Esophagus squamous epithelium (tissue), 5 donors: ENCODE results near the gene MYL9. TPM values are rescaled to one million over a fixed set of nuclear protein-coding genes. Genes with fewer than 3 reads are reported as not detected.

Source experiments
- DNase-seq: peaks from one replicate; lab custom pipeline; 2025; lab: John Stamatoyannopoulos, UW
- H3K27ac ChIP-seq, 4 donors: fragments of 200-600 bp; sonication (generic); one replicate each; pipeline ENCODE4 v1.5.1; 2016 to 2019; ENCODE audit warnings: mild to moderate bottlenecking in 1 of 4
- H3K27me3 ChIP-seq, 4 donors: fragments of 200-600 bp; sonication (generic); 1 replicate in 3 of 4; 2 replicates in 1 of 4; pipeline versions ENCODE4 v1.5.1 to v1.6.0; 2017 to 2021; ENCODE audit warnings: antibody characterized with exemption in 1 of 4
- H3K36me3 ChIP-seq, 3 donors: fragments of 200-600 bp; sonication (generic); one replicate each; pipeline ENCODE4 v1.5.1; 2016 to 2019
- H3K4me1 ChIP-seq, 3 donors: fragments of 200-600 bp; sonication (generic); one replicate each; pipeline ENCODE4 v1.5.1; 2017 to 2019
- H3K4me3 ChIP-seq, 4 donors: fragments of 200-600 bp; sonication (generic); 1 replicate in 3 of 4; 2 replicates in 1 of 4; pipeline ENCODE4 v1.5.1; 2016 to 2019; ENCODE audit warnings: mild to moderate bottlenecking in 2 of 4, moderate library complexity in 1 of 4
- H3K9me3 ChIP-seq, 3 donors: fragments of 200-600 bp; sonication (generic); one replicate each; pipeline ENCODE4 v1.5.1; 2016 to 2019
- POLR2A ChIP-seq, 4 donors: fragments of 450-650 bp; IDR thresholded peaks; one replicate each; pipeline ENCODE4 v1.6.1; 2017; ENCODE audit warnings: antibody characterized with exemption in 4 of 4, mild to moderate bottlenecking in 4 of 4, moderate library complexity in 3 of 4
- WGBS, 2 donors: methylation state at CpG; one replicate each; pipeline ENCODE4 v1.1.5; 2018; 5-methylcytosine and 5-hydroxymethylcytosine counted together
- intact Hi-C: fragments of 100-400 bp; cut with DNase I; formaldehyde crosslinking; loops from one replicate; pipeline ENCODE4 v1.15.0; 2022
- total RNA-seq, 4 donors: library from RNA; depleted of rRNA; stranded (reverse); fragments of >200 nt; gene quantifications; one replicate each; pipeline ENCODE4 v1.1.0, GENCODE V29; 2016
- TF ChIP-seq, protein P1 (sequence below), 6 experiments: fragments of 450-650 bp in 4 of 6; fragments of 200-600 bp in 2 of 6; sonication (generic) in 2 of 6; IDR thresholded peaks; one replicate each; pipeline ENCODE4 v1.5.1; 2016 to 2019; ENCODE audit warnings: antibody characterized with exemption in 6 of 6, mild to moderate bottlenecking in 4 of 6, moderate library complexity in 4 of 6
- donor health status: DM: yes; HTN: yes; CAD: no.

MYL9 gene
- total RNA-seq, 4 donors from 2014 or later, result 10.7 to 313 (median 60.7) TPM

DNA sequence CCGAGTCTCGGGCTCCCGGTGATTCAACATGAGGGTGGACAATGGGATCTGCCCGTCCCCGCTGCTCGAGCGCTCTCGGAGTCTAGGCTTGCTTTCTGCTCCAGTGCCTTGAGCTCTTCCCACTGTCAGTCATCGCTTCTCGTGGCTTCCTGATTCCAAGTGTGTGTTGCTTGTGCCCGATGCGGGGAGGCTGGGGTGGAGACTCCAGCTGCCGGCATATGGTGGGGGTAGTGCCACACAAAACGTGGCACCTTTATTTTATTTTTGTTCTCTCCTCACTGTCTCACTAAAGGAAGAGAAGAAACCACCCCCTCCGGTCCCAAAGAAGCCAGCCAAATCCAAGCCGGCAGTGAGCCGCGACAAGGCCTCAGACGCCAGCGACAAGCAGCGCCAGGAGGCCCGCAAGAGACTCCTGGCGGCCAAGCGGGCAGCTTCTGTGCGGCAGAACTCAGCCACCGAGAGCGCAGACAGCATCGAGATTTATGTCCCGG, 14.8 kb upstream of the MYL9 start:
- Histone ChIP-seq H3K9me3 (no peaks in the 10 kb centered on the region), H3K4me1 (peaks cover 0 to 10% (median 0%) of the 10 kb centered on the region in 3 donors), H3K36me3 (peaks cover 23 to 73% (median 25%) of the 10 kb centered on the region in 3 donors), H3K4me3 (no peak overlapping the region), H3K27ac (peak overlapping the region; percentile 4 to 75 (median 62)), H3K27me3 (no peaks in the 10 kb centered on the region)
- TF ChIP-seq, protein P1, sequence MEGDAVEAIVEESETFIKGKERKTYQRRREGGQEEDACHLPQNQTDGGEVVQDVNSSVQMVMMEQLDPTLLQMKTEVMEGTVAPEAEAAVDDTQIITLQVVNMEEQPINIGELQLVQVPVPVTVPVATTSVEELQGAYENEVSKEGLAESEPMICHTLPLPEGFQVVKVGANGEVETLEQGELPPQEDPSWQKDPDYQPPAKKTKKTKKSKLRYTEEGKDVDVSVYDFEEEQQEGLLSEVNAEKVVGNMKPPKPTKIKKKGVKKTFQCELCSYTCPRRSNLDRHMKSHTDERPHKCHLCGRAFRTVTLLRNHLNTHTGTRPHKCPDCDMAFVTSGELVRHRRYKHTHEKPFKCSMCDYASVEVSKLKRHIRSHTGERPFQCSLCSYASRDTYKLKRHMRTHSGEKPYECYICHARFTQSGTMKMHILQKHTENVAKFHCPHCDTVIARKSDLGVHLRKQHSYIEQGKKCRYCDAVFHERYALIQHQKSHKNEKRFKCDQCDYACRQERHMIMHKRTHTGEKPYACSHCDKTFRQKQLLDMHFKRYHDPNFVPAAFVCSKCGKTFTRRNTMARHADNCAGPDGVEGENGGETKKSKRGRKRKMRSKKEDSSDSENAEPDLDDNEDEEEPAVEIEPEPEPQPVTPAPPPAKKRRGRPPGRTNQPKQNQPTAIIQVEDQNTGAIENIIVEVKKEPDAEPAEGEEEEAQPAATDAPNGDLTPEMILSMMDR (IDR thresholded peaks at IDR 0.05), result peak in 1 of 6 experiments; percentile 7
- no peak for TF ChIP-seq POLR2A (IDR thresholded peaks at IDR 0.05)
- DNase-seq, result no peak
- 86 to 91% methylated on average over 8 to 24 of the region's 29 CpGs for WGBS, 2 donors
- intact Hi-C loops, result no loop called here

DNA sequence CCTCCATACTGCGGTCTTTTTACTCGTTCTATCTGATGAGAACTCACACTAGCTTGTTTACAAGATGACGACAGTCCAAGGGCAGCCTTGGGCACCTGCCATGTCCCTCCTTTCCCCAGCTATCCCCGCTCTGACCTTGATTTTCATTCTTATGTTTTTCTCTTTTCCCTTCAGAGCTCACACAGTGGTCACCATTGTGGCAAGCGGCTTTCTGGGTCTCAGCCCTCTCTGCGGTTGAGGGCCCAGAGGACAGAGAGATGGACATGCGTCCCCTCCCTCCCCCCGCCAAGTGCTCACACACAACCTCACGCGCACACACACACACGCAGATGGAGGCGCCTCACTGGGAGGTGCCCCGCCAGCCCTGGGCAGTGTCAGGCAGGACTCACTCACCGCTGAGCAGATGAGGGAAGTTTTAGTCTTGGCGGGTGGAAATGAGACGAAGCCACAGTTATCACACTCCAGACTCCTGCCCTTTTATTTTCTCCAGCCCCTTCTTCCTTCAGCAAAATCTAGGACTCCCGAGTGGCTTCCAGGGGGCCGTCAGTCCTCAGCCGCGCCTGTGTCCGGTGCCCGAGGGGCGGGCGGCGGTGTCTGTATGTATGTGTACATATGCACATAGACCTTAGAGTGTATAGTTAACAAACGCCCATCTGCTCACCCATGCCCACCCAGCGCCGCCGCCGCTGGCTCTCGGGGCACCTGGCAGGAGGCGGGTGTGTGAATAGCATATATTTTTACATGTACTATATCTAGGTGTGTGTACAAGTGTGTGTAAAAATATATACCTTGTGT, 13.8 kb upstream of the MYL9 start:
- no peak for DNase-seq
- 86 to 89% methylated on average over 22 to 32 of the region's 32 CpGs for WGBS, 2 donors
- Histone ChIP-seq H3K4me3 (no peak overlapping the region), H3K27ac (peak overlapping the region in 3 of 4 donors; percentile 62 to 75 (median 69)), H3K9me3 (no peaks in the 10 kb centered on the region), H3K4me1 (peaks cover 0 to 10% (median 0%) of the 10 kb centered on the region in 3 donors), H3K27me3 (no peaks in the 10 kb centered on the region), H3K36me3 (peaks cover 23 to 64% (median 25%) of the 10 kb centered on the region in 3 donors)
- no peak for TF ChIP-seq POLR2A (IDR thresholded peaks at IDR 0.05)
- TF ChIP-seq, protein P1 (IDR thresholded peaks at IDR 0.05), result no peak
- intact Hi-C loops, result no loop called here

DNA sequence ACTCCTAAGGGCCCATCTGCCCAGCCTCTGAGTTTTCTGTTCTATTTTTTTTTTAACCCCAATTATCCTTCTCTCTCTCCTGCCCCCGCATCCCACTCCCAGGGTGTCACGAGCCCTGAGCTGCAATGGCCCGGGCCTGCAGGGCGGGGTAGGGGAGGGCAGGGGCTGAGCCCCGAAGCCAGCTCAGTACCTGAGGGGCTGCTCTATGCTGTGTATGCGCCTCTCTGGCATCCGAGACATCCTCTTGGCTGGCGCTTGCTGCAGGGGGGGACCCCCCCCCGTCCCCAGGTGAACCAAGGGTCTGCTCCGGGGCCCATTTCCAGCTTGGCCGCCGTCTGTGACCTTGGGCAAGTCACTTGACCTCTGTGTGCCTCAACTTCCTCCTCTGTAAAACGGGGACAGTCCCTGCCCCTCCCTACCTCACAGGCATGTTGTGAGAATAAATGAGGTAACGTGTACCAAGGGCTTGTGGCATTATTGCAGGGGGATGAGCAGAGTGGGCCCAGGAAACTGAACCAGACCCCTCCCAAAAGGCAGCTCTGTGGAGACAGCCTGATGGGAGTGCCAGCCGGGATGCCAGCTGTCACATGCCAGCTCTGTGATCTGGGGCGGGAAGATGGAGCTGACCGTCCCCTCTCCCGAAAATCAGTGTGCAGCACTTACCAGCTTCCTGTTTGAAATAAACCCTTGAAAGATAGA, 13.0 kb upstream of the MYL9 start:
- Histone ChIP-seq H3K4me1 (peaks cover 0 to 4% (median 0%) of the 10 kb centered on the region in 3 donors), H3K9me3 (no peaks in the 10 kb centered on the region), H3K27me3 (no peaks in the 10 kb centered on the region), H3K27ac (peak overlapping the region in 3 of 4 donors; percentile 28 to 75 (median 62)), H3K4me3 (no peak overlapping the region), H3K36me3 (peaks cover 23 to 56% (median 25%) of the 10 kb centered on the region in 3 donors)
- WGBS, 2 donors, result 82% methylated on average over 4 of the region's 18 CpGs; no CpG with 5 or more reads in 1 of the 2 donors
- DNase-seq, result no peak
- TF ChIP-seq POLR2A (IDR thresholded peaks at IDR 0.05), result no peak
- TF ChIP-seq, protein P1 (IDR thresholded peaks at IDR 0.05), result no peak
- intact Hi-C loops, result no loop called here

DNA sequence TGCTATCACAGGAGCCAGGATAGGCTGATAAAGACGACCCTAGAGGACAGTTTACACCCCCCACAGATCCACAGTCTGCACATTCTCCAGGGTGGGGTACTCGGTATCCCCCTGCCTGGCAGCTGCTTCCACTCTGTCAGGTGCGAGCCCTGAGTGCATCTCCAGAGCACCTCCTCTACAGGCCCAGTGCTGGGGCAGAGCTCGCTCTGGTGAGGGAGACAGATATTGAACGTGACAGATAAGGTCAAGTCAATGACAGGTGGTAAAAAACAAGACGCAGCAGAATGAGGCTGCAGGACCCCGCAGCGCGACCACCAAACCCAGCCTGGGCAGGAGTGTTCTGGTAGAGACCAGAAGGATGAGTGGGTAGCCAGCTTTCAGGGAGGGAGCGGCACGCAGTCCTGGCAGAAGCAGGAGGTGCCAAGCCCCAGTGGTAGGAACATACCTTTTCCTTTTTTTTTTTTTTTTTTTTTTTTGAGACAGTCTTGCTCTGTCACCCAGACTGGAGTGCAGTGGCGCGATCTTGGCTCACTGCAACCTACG, 12.4 kb upstream of the MYL9 start:
- DNase-seq, result no peak
- WGBS, 2 donors, result 86 to 97% methylated on average over 8 to 11 of the region's 14 CpGs

More for the DNA sequence above, 12.4 kb upstream of the MYL9 start:
- Histone ChIP-seq H3K27ac (peak overlapping the region in 2 of 4 donors; percentile 28 to 75), H3K9me3 (no peaks in the 10 kb centered on the region), H3K27me3 (no peaks in the 10 kb centered on the region), H3K4me3 (no peak overlapping the region), H3K4me1 (no peaks in the 10 kb centered on the region), H3K36me3 (peaks cover 23 to 50% (median 25%) of the 10 kb centered on the region in 3 donors)
- no peak for TF ChIP-seq POLR2A (IDR thresholded peaks at IDR 0.05)
- TF ChIP-seq, protein P1 (IDR thresholded peaks at IDR 0.05), result no peak
- intact Hi-C loops, result no loop called here
